HepG2 (cell line): ENCODE results near the gene ABCC3. TPM values are rescaled to one million over a fixed set of nuclear protein-coding genes. Genes with fewer than 3 reads are reported as not detected.

Experiments
- BRCA1 ChIP-seq: sonication (generic); formaldehyde crosslinking; IDR thresholded peaks from 2 replicates; pipeline ENCODE4 v1.4.0; 2020; ENCODE audit warnings: missing genetic modification reagents
- HHEX ChIP-seq: IDR thresholded peaks from 2 replicates; pipeline ENCODE4 v1.6.1; 2016; ENCODE audit warnings: control low read depth
- IRF2 ChIP-seq: IDR thresholded peaks from 2 replicates; pipeline ENCODE4 v1.6.1; 2018; ENCODE audit warnings: missing genetic modification reagents, missing compliant biosample characterization
- KMT2B ChIP-seq: IDR thresholded peaks from 2 replicates; pipeline ENCODE4 v1.6.1; 2016; ENCODE audit warnings: missing genetic modification reagents, missing compliant biosample characterization
- POLR2AphosphoS5 ChIP-seq: IDR thresholded peaks from 2 replicates; pipeline ENCODE4 v1.6.1; 2012; ENCODE audit warnings: low read depth, low read length
- RFXANK ChIP-seq: IDR thresholded peaks from 2 replicates; pipeline ENCODE4 v1.6.1; 2016
- RORA ChIP-seq: sonication (generic); formaldehyde crosslinking; IDR thresholded peaks from 2 replicates; pipeline ENCODE4 v1.5.0; 2020; ENCODE audit warnings: mild to moderate bottlenecking, missing genetic modification reagents, moderate library complexity
- ZFP62 ChIP-seq: sonication (generic); formaldehyde crosslinking; IDR thresholded peaks from 2 replicates; pipeline ENCODE4 v1.4.0; 2020; ENCODE audit warnings: missing genetic modification reagents
- ZFX ChIP-seq: sonication (generic); formaldehyde crosslinking; IDR thresholded peaks from 2 replicates; pipeline ENCODE4 v1.4.0; 2020; ENCODE audit warnings: mild to moderate bottlenecking, low read depth, missing genetic modification reagents, moderate library complexity
- ZNF143 ChIP-seq: sonication (generic); formaldehyde crosslinking; IDR thresholded peaks from 2 replicates; pipeline ENCODE4 v1.4.0; 2020; ENCODE audit warnings: missing genetic modification reagents
- ZNF17 ChIP-seq: sonication (generic); formaldehyde crosslinking; IDR thresholded peaks from 2 replicates; pipeline ENCODE4 v1.5.0; 2020; ENCODE audit warnings: mild to moderate bottlenecking, missing genetic modification reagents
- ZNF20 ChIP-seq: sonication (generic); formaldehyde crosslinking; IDR thresholded peaks from 2 replicates; pipeline ENCODE4 v1.4.0; 2020; ENCODE audit warnings: mild to moderate bottlenecking, moderate library complexity, missing genetic modification reagents
- ZNF317 ChIP-seq: sonication (generic); formaldehyde crosslinking; IDR thresholded peaks from 2 replicates; pipeline ENCODE4 v1.5.0; 2020; ENCODE audit warnings: mild to moderate bottlenecking, missing genetic modification reagents
- ZNF556 ChIP-seq: sonication (generic); formaldehyde crosslinking; IDR thresholded peaks from 2 replicates; pipeline ENCODE4 v1.4.0; 2020; ENCODE audit warnings: mild to moderate bottlenecking, missing genetic modification reagents, borderline replicate concordance
- ZSCAN20 ChIP-seq: sonication (generic); formaldehyde crosslinking; IDR thresholded peaks from 2 replicates; pipeline ENCODE4 v1.4.0; 2020; ENCODE audit warnings: missing genetic modification reagents, mild to moderate bottlenecking, borderline replicate concordance
- polyA plus RNA-seq, 8 experiments: library from polyadenylated mRNA; depleted of rRNA in 3 of 8; stranded (reverse) in 7 of 8; unstranded in 1 of 8; fragments of >200 nt; fragmentation: Illumina TruSeq in 4 of 8; extraction: Trizol in 4 of 8; gene quantifications; 2 replicates each; pipeline versions ENCODE4 v1.2.1 to v1.2.3, GENCODE V29; 2011 to 2016; ENCODE audit warnings: low read depth in 4 of 8, missing spikeins in 1 of 8, mixed read lengths in 1 of 8; ENCODE audit not compliant: insufficient read depth in 1 of 8
- total RNA-seq, 5 experiments: library from RNA; depleted of rRNA; stranded (reverse); fragments of >200 nt; fragmentation: Illumina TruSeq; extraction: Trizol; gene quantifications; 2 replicates each; pipeline ENCODE4 v1.2.3, GENCODE V29; 2016; ENCODE audit warnings: low read depth in 1 of 5
- TF ChIP-seq, protein P1 (sequence below): sonication (generic); formaldehyde crosslinking; IDR thresholded peaks from 2 replicates; pipeline ENCODE4 v1.4.0; 2020; ENCODE audit warnings: missing genetic modification reagents
- TF ChIP-seq, protein P2 (sequence below): sonication (generic); formaldehyde crosslinking; IDR thresholded peaks from 2 replicates; pipeline ENCODE4 v1.8.0; 2022; ENCODE audit warnings: mild to moderate bottlenecking, missing genetic modification reagents; ENCODE audit not compliant: insufficient replicate concordance
- TF ChIP-seq, protein P3 (sequence below): sonication (generic); formaldehyde crosslinking; IDR thresholded peaks from 2 replicates; pipeline ENCODE4 v1.4.0; 2020; ENCODE audit warnings: missing genetic modification reagents, mild to moderate bottlenecking, borderline replicate concordance
- TF ChIP-seq, protein P4 (sequence below): sonication (generic); formaldehyde crosslinking; conservative IDR thresholded peaks from 2 replicates; pipeline ENCODE4 v1.4.0; 2020; ENCODE audit warnings: mild to moderate bottlenecking, missing genetic modification reagents, moderate library complexity

The ABCC3 gene
- total and polyA plus RNA-seq, 2 of the 13 experiments (the other 11 are each of a cell fraction or from before 2014, with no cell fraction given) = 25.2 to 50.7 TPM

DNA sequence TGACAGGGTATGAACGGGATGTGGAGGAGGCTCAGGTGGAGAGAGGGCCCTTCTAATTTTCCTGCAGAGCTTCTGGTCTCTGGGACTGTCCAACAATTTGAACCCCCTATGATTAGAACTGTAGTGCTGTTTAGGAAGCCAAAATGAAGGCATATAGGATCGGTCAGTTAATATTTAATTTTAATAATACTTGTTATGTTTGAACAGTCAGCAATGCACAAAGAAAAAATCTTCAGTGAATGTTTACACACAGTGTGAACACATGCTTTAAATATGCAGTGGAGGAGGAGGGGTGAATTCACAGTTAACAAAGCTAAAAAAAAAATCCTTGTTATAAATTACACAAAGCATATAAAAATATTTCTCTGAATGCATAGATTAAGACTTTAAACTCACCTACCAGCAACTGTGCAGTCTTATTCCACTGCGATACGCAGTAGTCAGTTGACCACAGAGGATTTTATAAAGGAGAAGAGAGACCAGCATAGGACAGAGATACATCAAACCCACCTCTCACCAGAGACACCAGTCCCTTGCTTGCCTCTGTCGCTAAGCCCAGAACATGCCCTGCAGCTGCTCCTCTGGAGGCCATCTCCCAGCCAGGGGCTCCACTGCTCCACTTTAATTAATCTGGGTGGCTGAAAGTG lies 58.5 kb downstream of the ABCC3 start (continued):
- TF ChIP-seq, protein P1, sequence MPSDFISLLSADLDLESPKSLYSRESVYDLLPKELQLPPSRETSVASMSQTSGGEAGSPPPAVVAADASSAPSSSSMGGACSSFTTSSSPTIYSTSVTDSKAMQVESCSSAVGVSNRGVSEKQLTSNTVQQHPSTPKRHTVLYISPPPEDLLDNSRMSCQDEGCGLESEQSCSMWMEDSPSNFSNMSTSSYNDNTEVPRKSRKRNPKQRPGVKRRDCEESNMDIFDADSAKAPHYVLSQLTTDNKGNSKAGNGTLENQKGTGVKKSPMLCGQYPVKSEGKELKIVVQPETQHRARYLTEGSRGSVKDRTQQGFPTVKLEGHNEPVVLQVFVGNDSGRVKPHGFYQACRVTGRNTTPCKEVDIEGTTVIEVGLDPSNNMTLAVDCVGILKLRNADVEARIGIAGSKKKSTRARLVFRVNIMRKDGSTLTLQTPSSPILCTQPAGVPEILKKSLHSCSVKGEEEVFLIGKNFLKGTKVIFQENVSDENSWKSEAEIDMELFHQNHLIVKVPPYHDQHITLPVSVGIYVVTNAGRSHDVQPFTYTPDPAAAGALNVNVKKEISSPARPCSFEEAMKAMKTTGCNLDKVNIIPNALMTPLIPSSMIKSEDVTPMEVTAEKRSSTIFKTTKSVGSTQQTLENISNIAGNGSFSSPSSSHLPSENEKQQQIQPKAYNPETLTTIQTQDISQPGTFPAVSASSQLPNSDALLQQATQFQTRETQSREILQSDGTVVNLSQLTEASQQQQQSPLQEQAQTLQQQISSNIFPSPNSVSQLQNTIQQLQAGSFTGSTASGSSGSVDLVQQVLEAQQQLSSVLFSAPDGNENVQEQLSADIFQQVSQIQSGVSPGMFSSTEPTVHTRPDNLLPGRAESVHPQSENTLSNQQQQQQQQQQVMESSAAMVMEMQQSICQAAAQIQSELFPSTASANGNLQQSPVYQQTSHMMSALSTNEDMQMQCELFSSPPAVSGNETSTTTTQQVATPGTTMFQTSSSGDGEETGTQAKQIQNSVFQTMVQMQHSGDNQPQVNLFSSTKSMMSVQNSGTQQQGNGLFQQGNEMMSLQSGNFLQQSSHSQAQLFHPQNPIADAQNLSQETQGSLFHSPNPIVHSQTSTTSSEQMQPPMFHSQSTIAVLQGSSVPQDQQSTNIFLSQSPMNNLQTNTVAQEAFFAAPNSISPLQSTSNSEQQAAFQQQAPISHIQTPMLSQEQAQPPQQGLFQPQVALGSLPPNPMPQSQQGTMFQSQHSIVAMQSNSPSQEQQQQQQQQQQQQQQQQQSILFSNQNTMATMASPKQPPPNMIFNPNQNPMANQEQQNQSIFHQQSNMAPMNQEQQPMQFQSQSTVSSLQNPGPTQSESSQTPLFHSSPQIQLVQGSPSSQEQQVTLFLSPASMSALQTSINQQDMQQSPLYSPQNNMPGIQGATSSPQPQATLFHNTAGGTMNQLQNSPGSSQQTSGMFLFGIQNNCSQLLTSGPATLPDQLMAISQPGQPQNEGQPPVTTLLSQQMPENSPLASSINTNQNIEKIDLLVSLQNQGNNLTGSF (CRISPR knock-in tag) = no peak
- no peak for TF ChIP-seq ZNF317 (CRISPR knock-in tag)
- TF ChIP-seq ZFX (CRISPR knock-in tag) = no peak; the same call in 1 of the 2 replicates
- TF ChIP-seq IRF2 (CRISPR knock-in tag) = peak; percentile 46; the same call in 1 of the 2 replicates
- TF ChIP-seq, protein P2, sequence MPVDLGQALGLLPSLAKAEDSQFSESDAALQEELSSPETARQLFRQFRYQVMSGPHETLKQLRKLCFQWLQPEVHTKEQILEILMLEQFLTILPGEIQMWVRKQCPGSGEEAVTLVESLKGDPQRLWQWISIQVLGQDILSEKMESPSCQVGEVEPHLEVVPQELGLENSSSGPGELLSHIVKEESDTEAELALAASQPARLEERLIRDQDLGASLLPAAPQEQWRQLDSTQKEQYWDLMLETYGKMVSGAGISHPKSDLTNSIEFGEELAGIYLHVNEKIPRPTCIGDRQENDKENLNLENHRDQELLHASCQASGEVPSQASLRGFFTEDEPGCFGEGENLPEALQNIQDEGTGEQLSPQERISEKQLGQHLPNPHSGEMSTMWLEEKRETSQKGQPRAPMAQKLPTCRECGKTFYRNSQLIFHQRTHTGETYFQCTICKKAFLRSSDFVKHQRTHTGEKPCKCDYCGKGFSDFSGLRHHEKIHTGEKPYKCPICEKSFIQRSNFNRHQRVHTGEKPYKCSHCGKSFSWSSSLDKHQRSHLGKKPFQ (CRISPR knock-in tag) = peak; percentile 91
- TF ChIP-seq, protein P3, sequence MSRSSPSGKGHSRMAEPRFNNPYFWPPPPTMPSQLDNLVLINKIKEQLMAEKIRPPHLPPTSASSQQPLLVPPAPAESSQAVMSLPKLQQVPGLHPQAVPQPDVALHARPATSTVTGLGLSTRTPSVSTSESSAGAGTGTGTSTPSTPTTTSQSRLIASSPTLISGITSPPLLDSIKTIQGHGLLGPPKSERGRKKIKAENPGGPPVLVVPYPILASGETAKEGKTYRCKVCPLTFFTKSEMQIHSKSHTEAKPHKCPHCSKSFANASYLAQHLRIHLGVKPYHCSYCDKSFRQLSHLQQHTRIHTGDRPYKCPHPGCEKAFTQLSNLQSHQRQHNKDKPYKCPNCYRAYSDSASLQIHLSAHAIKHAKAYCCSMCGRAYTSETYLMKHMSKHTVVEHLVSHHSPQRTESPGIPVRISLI (CRISPR knock-in tag) = peak; percentile 94
- TF ChIP-seq POLR2AphosphoS5 = 0 out of 2 replicates have a peak, but pooled peaks have one; percentile 5
- TF ChIP-seq ZNF17 = no peak
- 0 out of 2 replicates have a peak, but pooled peaks have one; percentile 22 for TF ChIP-seq KMT2B (CRISPR knock-in tag)
- peak; percentile 74 for TF ChIP-seq HHEX (CRISPR knock-in tag)
- no peak for TF ChIP-seq RORA (CRISPR knock-in tag)
- TF ChIP-seq ZNF20 (CRISPR knock-in tag) = no peak
- TF ChIP-seq ZNF556 (CRISPR knock-in tag) = no peak
- no peak for TF ChIP-seq ZFP62
- TF ChIP-seq, protein P4, sequence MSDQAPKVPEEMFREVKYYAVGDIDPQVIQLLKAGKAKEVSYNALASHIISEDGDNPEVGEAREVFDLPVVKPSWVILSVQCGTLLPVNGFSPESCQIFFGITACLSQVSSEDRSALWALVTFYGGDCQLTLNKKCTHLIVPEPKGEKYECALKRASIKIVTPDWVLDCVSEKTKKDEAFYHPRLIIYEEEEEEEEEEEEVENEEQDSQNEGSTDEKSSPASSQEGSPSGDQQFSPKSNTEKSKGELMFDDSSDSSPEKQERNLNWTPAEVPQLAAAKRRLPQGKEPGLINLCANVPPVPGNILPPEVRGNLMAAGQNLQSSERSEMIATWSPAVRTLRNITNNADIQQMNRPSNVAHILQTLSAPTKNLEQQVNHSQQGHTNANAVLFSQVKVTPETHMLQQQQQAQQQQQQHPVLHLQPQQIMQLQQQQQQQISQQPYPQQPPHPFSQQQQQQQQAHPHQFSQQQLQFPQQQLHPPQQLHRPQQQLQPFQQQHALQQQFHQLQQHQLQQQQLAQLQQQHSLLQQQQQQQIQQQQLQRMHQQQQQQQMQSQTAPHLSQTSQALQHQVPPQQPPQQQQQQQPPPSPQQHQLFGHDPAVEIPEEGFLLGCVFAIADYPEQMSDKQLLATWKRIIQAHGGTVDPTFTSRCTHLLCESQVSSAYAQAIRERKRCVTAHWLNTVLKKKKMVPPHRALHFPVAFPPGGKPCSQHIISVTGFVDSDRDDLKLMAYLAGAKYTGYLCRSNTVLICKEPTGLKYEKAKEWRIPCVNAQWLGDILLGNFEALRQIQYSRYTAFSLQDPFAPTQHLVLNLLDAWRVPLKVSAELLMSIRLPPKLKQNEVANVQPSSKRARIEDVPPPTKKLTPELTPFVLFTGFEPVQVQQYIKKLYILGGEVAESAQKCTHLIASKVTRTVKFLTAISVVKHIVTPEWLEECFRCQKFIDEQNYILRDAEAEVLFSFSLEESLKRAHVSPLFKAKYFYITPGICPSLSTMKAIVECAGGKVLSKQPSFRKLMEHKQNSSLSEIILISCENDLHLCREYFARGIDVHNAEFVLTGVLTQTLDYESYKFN (CRISPR knock-in tag) = peak; percentile 90
- TF ChIP-seq ZSCAN20 (CRISPR knock-in tag) = no peak
- TF ChIP-seq ZNF143 (CRISPR knock-in tag) = no peak
- TF ChIP-seq BRCA1 (CRISPR knock-in tag) = no peak
- TF ChIP-seq RFXANK = no peak
